ENCODE data around the gene CUX1. TPM values are rescaled to one million over a fixed set of nuclear protein-coding genes. Genes with fewer than 3 reads are reported as not detected.

The CUX1 gene
- total and polyA plus RNA-seq, 2 of the 13 experiments (the other 11 are each of a cell fraction or from before 2014, with no cell fraction given) = 13.7 to 14.9 TPM

DNA sequence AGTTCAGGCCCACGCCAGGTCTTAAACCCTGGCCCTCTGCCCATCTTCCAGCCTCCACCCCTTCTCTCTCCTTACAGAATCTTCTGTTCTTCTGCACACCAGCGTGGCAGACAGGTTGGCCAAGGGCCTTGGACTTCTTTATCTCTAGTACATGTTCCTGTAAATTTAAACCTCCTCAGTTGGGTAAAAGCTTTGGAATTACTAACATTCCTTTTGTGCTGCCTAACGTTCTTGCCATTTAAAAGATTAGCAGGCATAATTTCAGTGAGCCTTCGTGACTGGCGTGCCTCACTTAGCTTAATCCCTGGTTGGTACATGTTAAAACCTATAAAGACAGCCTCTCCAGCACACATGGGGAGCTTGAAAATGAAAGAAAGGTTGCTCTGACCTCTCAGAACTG is 192.2 kb downstream of the CUX1 start:
- Histone ChIP-seq H3K27me3 (ENCODE audit: control insufficient read depth in 1 of 2, insufficient read depth in 2 of 2, low read length in 2 of 2) (no peaks in the 10 kb centered on the region), H3K9ac (ENCODE audit: insufficient read depth, low read depth, low read length) (no peak overlapping the region), H4K20me1 (ENCODE audit: insufficient read depth, low read length) (no peaks in the 10 kb centered on the region), H3K79me2 (ENCODE audit: insufficient read depth, low read length) (no peaks in the 10 kb centered on the region), H3K4me3 (replicated peaks in 1 of 3; ENCODE audit: insufficient read depth in 1 of 3, low read depth in 2 of 3, low read length in 3 of 3) (no peak overlapping the region), H3K36me3 (replicated peaks in 1 of 2; ENCODE audit: control insufficient read depth in 1 of 2, insufficient read depth in 2 of 2, low read length in 2 of 2) (peaks cover 0 to 12% of the 10 kb centered on the region in 2 experiments; a peak in 1 of 5 replicates), H2AFZ (ENCODE audit: low read length) (no peak overlapping the region), H3K27ac (ENCODE audit: extremely low read length, insufficient read depth, low read length) (no peak overlapping the region), H3K4me1 (ENCODE audit: insufficient read depth, low read length) (peaks cover 43% of the 10 kb centered on the region), H3K9me3 (ENCODE audit: low read length) (no peaks in the 10 kb centered on the region), H3K4me2 (ENCODE audit: low read depth, low read length) (no peak overlapping the region)
- CTCF ChIA-PET (ENCODE audit: low intra/inter-chr PET ratio, low total read pairs) = no interaction called here
- no peak for DNase-seq (ENCODE audit: low spot score)
- ATAC-seq = no peak
- BruUV-seq (replicated peaks) = no TSS peak
- no peak for FAIRE-seq
- 89% methylated on average over 5 of the region's 5 CpGs for WGBS (ENCODE audit: low lambda C conversion rate)
- in situ Hi-C loops (cut with HindIII; ENCODE audit: extremely low pct_ligation_motif_present, low pct_unique_long_range_greater_than_20kb) (no loop called here), intact Hi-C loops (cut with micrococcal nuclease; ENCODE audit: unreplicated experiment) (loop anchor here (10.0 kb wide), 1 partner anchor 125 kb away; no protein-coding TSS in a partner anchor)
- TF ChIP-seq MIXL1 (CRISPR knock-in tag; IDR thresholded peaks at IDR 0.05) = no peak
- TF ChIP-seq, protein P1, sequence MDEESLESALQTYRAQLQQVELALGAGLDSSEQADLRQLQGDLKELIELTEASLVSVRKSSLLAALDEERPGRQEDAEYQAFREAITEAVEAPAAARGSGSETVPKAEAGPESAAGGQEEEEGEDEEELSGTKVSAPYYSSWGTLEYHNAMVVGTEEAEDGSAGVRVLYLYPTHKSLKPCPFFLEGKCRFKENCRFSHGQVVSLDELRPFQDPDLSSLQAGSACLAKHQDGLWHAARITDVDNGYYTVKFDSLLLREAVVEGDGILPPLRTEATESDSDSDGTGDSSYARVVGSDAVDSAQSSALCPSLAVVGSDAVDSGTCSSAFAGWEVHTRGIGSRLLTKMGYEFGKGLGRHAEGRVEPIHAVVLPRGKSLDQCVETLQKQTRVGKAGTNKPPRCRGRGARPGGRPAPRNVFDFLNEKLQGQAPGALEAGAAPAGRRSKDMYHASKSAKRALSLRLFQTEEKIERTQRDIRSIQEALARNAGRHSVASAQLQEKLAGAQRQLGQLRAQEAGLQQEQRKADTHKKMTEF (CRISPR knock-in tag; IDR thresholded peaks at IDR 0.05) = no peak
- TF ChIP-seq TSC22D2 (CRISPR knock-in tag; IDR thresholded peaks at IDR 0.05; ENCODE audit: borderline replicate concordance) = no peak
- TF ChIP-seq KDM3A (CRISPR knock-in tag; IDR thresholded peaks at IDR 0.05; ENCODE audit: low read depth) = no peak
- TF ChIP-seq ZNF782 (CRISPR knock-in tag; IDR thresholded peaks at IDR 0.05; ENCODE audit: borderline replicate concordance) = no peak
- TF ChIP-seq ZNF546 (CRISPR knock-in tag; conservative IDR thresholded peaks at IDR 0.05) = no peak
- no peak for TF ChIP-seq ZNF891 (CRISPR knock-in tag; IDR thresholded peaks at IDR 0.05)
- TF ChIP-seq, protein P2, sequence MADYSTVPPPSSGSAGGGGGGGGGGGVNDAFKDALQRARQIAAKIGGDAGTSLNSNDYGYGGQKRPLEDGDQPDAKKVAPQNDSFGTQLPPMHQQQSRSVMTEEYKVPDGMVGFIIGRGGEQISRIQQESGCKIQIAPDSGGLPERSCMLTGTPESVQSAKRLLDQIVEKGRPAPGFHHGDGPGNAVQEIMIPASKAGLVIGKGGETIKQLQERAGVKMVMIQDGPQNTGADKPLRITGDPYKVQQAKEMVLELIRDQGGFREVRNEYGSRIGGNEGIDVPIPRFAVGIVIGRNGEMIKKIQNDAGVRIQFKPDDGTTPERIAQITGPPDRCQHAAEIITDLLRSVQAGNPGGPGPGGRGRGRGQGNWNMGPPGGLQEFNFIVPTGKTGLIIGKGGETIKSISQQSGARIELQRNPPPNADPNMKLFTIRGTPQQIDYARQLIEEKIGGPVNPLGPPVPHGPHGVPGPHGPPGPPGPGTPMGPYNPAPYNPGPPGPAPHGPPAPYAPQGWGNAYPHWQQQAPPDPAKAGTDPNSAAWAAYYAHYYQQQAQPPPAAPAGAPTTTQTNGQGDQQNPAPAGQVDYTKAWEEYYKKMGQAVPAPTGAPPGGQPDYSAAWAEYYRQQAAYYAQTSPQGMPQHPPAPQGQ (CRISPR knock-in tag; IDR thresholded peaks at IDR 0.05; ENCODE audit: borderline replicate concordance) = no peak
- no peak for TF ChIP-seq TRIM24 (CRISPR knock-in tag; IDR thresholded peaks at IDR 0.05)
- TF ChIP-seq ZNF761 (CRISPR knock-in tag; conservative IDR thresholded peaks at IDR 0.05) = no peak
- TF ChIP-seq NFYB (CRISPR knock-in tag; IDR thresholded peaks at IDR 0.05) = no peak
- TF ChIP-seq NRL (CRISPR knock-in tag; IDR thresholded peaks at IDR 0.05; ENCODE audit: borderline replicate concordance) = no peak
- no peak for TF ChIP-seq ZNF792 (CRISPR knock-in tag; IDR thresholded peaks at IDR 0.05)
- POLR2A ChIA-PET = interaction anchor here (3.5 kb wide), 1 partner anchor 15 kb away, joined by 17 read pairs; no protein-coding TSS in a partner anchor
